Activated naive CD8-positive, alpha-beta T cell treated with anti-CD3 and anti-CD28 coated beads, Interleukin-2, amount 50 U/mL, for 16 hours (primary cell): ENCODE results near the gene SLC25A11.
A peak's percentile ranks its signal among the peaks of the same experiment; 100 is the strongest.
"Not testable (repeated sequence)": the region's sequence is repeated elsewhere in the genome, so short reads cannot be mapped to it uniquely, and the experiment has no call there.

Experiments
- DNase-seq: peaks from one replicate; pipeline ENCODE4 v3.0.0-alpha.2; 2020; ENCODE audit warnings: low read depth, low spot score

SLC25A11 gene

DNA sequence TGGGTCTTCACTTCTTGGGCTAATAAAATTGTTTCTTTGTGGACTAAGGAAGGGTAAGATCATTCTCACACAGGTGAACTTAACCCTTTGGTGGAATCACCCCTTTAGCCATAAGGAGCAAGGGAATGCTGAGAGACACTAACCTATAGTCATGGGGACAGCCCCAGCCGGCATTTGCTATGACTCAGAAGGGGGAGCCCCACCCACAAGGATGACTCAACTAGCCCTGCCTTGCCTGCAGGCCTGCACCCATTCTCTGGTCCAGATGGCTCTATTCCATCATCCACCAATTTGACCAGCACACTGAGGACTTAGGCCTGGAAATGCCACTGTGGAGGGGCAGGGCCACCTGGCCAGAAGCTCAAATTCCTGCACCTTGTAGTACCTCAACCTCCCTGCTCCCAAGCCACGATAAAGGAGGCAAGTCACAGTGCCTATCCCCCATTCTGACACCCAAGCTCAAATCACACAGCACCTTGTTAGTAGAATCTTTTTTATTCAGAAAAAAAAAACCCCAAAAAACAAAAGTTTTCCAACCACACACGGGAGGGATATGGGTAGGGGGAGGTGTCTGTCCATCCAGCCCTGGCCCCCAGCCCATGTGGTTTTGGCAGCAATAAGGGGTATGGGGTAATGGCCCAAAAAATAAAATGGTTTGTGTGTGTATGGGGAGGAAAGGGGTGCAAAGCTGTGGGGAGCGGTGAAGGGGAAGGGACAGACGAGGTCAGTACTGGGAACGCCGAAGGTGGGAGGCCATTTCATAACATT lies 5.5 kb upstream of the SLC25A11 start:
- DNase-seq, result peak; percentile 73

DNA sequence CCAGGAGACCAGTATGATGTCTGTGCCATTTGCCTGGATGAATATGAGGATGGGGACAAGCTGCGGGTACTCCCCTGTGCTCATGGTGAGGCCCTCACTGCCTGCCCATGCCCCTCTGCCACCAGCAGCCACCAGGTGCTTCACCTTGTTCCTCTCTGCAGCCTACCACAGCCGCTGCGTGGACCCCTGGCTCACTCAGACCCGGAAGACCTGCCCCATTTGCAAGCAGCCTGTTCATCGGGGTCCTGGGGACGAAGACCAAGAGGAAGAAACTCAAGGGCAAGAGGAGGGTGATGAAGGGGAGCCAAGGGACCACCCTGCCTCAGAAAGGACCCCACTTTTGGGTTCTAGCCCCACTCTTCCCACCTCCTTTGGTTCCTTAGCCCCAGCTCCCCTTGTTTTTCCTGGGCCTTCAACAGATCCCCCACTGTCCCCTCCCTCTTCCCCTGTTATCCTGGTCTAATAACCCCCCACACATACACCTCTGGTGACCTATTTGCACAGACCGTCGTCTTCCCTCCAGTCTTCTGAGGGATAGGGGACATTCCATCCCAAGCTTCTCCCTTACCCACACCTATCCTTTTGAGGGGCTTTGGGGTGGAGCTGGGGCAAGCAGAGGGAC lies 4.8 kb upstream of the SLC25A11 start:
- no peak for DNase-seq

DNA sequence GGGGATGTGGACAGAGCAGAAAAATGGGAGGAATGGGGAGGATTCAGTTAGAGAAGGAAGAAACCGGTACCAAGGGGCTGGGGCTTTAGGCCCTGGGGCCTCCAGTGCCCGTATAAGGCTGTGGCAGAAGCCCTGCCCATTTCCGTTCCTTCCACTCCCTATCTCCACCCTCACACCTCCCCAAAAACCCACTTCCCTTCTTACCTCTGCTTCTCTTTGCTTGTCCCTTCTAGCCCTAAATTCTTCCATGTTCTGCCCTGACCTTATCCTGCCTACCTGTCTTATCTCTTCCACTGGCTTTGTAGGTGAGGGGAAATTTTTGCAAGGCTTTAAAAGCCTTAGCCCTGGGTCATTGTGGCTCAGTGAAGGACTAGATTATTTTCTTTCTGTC lies 4.3 kb upstream of the SLC25A11 start:
- no peak for DNase-seq

DNA sequence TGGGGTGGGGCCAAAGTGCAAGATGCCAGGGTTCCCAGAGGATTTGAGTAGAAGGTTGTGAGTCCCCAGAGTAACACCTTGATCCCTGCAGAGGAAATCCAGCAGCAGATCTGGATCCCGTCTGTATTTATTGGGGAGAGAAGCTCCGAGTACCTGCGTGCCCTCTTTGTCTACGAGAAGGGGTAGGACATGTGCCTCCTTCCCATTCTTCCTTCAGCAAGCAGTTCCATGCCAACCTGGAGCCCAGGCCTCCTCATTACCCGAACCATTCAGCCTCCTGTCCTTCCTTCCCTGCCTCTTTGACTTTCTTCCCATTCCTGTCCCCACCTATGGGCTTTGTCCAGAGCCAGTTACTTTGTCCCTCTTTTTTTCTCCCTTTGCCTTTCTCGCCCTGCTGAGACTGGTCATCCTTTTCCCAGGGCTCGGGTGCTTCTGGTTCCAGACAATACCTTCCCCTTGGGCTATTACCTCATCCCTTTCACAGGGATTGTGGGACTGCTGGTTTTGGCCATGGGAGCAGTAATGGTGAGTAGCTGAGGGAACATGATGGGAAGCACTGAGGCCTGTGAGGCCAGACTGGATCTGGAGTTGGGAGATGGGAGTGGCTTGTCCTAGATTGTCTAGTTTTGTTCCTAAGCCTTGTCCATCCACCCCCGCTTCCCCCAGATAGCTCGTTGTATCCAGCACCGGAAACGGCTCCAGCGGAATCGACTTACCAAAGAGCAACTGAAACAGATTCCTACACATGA lies 3.1 kb upstream of the SLC25A11 start:
- DNase-seq, result no peak

DNA sequence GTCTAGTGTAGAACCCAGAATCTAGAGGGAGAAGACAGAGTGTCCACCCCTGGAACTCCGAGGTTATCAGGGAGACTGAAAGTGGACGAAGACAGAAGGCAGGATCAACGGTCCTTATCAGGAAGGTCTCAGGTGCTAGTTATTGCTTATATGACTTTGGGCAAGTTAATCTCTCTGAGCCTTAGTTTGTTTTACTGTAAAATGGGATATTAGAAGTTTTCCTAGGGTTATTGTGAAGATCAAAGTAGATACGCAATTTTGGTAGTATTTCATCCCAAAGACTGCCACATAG lies 1.4 kb upstream of the SLC25A11 start:
- no peak for DNase-seq

DNA sequence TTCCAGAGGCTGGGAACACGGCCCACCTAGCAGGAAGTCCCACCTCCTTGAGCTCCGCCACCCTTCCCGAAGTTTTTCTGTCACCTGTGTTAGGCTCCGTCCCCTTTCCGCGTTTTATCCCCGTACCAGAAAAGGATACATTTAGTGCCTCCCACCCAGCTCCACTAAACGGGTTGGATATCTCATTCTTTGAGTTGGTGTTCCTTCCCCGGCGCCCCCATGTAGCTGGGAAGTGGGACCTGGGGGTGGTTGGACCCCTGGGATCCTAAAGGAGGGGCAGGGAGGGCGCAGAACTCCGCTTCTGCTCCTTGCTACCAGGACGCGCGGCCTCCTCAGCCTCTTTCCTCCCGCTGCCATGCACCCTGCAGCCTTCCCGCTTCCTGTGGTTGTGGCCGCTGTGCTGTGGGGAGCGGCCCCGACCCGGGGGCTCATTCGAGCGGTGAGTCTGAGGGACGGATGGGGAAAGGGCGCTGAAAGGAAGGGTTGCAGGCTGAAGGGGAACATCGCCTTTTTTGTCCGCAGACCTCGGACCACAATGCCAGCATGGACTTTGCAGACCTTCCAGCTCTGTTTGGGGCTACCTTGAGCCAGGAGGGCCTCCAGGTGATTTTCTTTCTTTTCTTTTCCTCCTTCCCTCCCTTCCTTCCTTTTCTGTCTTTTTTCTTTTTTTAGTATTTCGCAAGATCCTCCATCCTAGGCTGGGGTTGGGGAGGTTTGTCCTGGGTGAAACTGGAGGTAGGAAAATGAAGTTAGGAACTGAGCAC lies 891 bp upstream of the SLC25A11 start:
- no peak for DNase-seq

DNA sequence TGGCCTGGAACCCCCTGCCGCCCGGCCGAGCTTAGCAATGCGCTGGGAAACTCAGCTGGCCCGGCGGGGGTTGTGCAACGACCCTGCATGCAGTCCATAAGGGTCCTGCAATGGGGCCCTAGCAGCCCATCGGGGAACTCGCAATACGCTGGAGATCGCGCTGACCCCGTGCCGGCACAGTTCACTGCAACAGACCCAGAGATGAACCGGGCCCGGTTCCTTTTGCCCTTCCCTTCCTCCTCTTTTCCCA lies 375 bp downstream of the SLC25A11 start:
- no peak for DNase-seq

DNA sequence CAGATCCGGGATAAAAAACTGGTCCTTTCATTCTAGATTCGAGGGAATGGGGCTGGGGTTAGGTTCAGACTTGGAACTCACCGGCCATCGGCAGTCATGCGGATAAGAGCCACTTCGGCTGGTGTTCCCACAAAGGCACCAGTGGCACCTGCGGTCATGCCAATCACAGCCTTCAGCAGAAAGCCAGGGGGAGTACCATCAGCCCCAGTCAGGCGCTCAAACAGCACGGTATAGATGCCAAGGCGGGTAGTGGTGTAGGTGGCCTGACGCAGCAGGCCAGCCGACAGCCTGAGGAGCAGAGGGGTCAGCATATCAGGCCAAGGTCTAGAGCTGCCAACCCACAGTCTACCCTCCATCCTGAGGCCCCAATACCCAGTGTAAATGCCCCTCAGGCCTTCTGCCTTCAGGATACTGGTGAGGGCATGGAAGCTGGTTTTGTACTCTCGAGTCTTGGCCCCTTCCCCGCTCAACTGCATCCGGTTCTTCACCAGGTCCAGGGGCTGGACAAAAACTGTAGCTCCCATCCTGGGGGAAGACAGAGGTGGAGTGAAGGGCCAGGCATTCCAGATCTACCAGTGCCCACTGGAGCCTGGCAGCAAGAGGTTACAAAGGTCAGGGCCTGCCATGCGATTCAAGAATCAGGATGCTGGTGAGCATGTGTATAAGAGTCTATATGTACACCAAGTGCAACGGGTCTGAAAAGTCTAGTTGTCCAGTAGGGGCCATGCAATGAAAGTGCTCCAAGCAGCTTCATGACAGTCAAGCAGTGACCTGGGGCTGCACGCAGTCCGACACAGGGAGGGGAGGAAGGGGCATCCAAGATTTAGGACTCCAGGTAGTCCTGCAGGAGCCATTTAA lies 929 bp downstream of the SLC25A11 start:
- no peak for DNase-seq

DNA sequence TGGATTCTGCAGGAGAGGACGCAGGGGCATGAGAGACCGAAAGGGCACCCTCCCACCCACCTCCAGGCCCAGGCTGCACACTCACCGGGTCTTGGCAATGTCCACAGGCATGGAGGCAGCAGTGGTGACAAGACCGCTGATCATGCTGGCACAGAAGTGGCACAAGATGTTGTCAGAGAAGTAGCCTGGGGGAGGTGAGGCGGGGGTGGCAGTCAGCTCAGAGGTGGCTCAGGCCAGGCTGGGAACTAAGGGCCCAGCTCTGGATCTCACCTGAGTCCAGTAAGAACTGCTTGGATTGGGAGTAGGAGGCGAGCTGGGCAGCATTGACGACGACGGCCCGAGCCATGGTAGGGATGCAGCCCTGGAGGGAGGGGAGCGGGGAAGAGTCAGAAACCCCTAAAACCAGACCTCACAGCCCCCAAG lies 1.8 kb downstream of the SLC25A11 start:
- DNase-seq, result no peak

DNA sequence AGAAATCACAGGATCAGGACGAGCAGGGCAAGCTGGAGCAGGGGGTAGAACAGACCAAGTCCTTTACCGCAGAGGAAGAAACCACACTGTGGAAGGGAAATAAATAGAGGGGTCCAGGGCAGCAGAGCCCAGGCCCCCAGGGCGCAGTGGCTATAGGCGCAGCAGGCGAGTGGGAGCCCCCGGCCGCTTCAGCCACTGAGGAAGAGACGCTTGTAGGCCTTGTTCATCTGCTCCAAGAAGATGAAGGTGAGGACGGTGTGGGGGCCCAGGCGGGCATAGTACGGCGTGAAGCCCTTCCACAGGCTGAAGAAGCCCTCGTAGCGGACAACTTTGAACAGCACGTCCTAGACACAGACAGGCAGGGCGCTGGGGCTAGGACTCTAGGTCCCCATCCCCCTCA lies 2.3 kb downstream of the SLC25A11 start:
- no peak for DNase-seq

DNA sequence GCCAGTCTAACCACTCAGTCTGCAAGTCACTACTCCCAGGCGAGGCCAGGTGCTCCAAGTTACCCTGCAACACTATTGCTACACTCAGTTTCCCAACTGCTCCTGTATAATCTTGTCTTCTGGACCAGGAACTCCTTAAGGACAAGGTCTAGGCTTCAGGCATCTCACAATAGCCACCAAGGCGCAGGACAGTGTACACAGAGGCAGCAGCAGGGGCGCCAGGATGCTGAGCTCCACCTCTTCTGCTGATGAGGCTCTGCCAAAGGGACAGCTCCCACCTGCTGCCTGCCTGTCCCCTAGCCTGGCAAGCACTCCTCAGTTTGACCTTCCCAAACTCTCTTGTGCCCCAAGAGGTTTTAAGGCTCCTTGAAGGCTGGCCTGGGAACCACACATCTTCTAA lies 3.4 kb downstream of the SLC25A11 start:
- no peak for DNase-seq

DNA sequence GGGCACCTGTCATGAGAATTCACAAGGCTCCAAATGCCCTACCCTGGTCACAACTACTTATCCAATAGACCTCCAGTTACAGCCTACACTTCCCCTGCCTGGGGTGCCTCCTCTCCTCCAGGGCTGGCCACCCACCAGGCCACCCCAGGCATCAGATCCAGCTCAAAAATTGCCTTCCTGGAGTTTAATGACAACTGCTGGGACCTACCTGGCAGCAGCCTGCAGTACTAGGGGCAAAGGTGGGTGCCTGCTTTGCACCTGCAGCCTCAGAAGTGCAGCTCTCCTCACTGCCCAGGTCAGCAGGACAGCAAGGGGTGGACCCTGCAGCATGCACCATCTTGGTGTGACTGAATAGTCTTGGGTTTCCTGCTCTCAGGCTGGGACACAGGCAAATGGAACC lies 4.2 kb downstream of the SLC25A11 start:
- DNase-seq, result no peak

DNA sequence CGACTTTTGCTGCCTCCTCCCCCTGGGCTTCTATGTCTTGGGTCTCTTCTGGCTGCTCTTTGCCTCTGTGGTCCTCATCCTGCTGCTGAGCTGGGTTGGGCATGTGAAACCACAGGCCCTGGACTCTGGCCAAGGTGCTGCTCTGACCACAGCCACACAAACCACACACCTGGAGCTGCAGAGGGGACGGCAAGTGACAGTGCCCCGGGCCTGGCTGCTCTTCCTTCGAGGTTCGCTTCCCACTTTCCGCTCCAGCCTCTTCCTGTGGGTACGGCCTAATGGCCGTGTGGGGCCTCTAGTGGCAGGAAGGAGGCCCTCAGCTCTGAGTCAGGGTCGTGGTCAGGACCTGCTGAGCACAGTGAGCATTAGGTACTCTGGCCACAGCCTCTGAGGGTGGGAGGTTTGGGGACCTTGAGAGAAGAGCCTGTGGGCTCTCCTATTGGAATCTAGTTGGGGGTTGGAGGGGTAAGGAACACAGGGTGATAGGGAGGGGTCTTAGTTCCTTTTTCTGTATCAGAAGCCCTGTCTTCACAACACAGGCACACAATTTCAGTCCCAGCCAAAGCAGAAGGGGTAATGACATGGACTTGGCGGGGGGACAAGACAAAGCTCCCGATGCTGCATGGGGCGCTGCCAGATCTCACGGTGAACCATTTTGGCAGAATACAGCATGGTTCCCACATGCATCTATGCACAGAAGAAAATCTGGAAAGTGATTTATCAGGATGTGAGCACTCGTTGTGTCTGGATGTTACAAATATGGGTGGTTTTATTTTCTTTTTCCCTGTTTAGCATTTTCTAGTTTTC lies 5.5 kb downstream of the SLC25A11 start:
- no peak for DNase-seq

DNA sequence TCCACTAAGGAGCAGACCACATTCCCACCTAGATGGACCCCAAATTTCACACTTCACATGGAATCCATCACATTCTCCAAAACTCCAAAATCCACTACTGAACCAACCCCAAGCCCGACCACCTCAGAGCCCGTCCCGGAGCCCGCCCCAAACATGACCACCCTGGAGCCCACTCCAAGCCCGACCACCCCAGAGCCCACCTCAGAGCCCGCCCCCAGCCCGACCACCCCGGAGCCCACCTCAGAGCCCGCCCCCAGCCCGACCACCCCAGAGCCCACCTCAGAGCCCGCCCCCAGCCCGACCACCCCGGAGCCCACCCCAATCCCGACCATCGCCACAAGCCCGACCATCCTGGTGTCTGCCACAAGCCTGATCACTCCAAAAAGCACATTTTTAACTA lies 6.2 kb downstream of the SLC25A11 start:
- no peak for DNase-seq

DNA sequence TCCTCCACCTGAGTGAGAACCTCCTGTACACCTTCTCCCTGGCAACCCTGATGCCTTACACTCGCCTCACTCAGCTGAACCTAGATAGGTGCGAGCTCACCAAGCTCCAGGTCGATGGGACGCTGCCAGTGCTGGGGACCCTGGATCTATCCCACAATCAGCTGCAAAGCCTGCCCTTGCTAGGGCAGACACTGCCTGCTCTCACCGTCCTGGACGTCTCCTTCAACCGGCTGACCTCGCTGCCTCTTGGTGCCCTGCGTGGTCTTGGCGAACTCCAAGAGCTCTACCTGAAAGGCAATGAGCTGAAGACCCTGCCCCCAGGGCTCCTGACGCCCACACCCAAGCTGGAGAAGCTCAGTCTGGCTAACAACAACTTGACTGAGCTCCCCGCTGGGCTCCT lies 7.1 kb downstream of the SLC25A11 start:
- no peak for DNase-seq

DNA sequence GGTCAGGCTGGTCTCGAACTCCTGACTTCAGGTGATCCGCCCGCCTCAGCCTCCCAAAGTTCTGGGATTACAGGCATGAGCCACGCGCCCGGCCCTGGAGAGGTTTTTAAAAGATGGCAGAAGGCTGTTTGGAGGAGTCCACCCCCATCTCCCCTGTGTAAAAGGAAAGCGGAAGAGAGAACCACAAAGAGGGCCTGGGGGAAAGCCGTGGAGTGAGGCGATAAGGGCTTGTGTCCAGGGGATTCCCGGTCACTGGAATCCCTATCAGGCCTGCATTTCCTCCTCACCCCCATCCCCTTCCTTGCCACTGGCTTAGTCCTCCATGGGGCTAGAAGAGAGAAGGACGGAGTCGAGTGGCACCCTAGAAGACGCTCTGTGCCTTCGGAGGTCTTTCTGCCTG lies 7.9 kb downstream of the SLC25A11 start, which contains the start of gene GP1BA:
Gene GP1BA, plus strand, starts transcription at position 315 of the 400 bp plus-strand sequence. CDS start 328 bp downstream, outside the sequence.
- no peak for DNase-seq

DNA sequence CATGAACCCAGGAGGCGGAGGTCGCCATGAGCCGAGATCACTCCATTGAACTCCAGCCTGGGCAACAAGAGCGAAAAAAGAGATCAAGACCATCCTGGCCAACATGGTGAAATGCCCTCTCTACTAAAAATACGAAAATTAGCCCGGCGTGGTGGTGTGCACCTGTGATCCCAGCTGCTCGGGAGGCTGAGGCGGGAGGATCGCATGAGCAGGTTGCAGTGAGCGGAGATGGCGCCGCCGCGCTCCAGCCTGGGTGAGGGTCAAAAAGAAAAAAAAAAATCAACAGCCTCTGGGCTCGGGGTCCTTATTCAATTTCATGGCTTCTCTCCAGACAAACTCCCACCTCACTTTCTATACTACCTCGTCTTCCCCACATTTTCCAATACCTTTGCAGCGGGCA lies 11.0 kb downstream of the SLC25A11 start:
- DNase-seq, result no peak

DNA sequence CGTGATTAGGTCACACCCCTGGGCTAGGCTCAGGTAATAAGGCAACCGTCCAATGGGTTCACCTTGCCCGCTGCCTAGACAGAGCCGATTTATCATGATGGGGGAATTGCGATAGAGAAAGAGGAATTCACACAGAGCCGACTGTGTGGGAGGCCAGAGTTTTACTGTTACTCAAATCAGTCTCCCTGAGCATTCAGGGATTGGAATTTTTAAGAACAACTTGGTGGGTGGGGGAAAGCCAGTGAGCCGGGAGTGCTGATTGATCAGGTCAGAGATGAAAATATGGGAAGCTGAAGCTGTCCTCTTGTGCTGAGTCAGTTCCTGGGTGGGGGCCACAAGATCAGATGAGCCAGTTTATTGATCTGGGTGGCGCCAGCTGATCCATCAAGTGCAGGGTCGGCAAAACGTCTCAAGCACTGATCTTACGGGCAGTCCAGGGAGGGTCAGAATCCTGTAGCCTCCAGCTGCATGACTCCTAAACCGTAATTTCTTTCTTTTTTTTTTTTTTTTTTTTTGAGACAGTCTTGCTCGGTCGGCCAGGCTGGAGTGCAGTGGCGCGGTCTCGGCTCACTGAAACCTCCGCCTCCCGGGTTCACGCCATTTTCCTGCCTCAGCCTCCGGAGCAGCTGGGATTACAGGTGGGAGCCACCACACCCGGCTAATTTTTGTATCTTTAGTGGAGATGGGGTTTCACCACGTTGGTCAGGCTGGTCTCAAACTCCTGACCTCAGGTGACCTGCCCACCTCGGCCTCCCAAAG lies 13.1 kb downstream of the SLC25A11 start:
- not testable (repeated sequence) for DNase-seq

DNA sequence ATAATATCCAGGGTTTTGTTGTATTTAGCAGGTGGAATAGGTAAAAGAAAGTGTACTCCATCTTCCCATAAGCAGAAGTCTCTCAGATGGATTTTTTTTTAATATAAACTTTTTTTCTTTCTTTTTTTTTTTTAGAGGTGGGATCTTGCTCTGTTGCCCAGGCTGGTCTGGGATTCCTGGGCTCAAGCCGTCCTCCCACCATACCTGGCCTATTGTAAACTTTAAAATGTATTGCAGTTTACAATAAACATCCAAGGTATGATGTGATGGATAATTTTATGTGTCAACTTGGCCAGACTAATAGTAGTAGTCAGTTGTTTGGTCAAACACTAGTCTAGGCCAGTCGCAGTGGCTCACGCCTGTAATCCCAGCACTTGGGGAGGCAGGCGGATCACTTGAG lies 18.5 kb downstream of the SLC25A11 start:
- no peak for DNase-seq
